Esophagus squamous epithelium (tissue), 4 donors: ENCODE measurements around the gene PLCD1.

Experiments used
- CTCF ChIP-seq, 6 experiments: fragments of 450-650 bp in 4 of 6; fragments of 200-600 bp in 2 of 6; sonication (generic) in 2 of 6; IDR thresholded peaks; one replicate each; pipeline ENCODE4 v1.5.1; 2016 to 2019; ENCODE audit warnings: antibody characterized with exemption in 6 of 6, mild to moderate bottlenecking in 4 of 6, moderate library complexity in 4 of 6
- POLR2A ChIP-seq, 4 donors: fragments of 450-650 bp; IDR thresholded peaks; one replicate each; pipeline ENCODE4 v1.6.1; 2017; ENCODE audit warnings: antibody characterized with exemption in 4 of 4, mild to moderate bottlenecking in 4 of 4, moderate library complexity in 3 of 4

- TF ChIP-seq CTCF (IDR thresholded peaks at IDR 0.05) = no peak
- TF ChIP-seq POLR2A (IDR thresholded peaks at IDR 0.05) = no peak
Observed at GRCh38 chr3:37964146-37964545, 65.3 kb downstream of the PLCD1 start.
